ENCODE data around the gene RNF32.

Gene RNF32

DNA sequence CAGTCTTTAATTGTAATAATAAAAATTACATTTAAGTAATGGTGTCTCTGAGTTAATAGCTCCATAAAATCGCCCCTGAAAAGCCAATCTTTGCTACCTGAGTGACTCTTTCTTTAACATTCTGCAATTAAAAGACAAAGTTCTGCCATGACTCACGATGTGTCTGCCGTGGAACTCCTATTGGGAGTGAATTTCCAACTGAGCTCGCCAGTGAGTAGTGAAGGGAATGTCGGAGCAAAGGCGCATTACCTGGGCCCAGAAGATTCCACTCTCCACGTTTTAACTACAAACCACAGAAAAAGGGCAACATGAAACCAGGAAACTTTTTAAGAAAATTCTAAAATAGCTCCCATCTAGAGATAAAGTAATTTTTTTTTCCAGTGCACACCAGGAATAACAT is 36.9 kb upstream of the RNF32 start:
- TF ChIP-seq, protein P1, sequence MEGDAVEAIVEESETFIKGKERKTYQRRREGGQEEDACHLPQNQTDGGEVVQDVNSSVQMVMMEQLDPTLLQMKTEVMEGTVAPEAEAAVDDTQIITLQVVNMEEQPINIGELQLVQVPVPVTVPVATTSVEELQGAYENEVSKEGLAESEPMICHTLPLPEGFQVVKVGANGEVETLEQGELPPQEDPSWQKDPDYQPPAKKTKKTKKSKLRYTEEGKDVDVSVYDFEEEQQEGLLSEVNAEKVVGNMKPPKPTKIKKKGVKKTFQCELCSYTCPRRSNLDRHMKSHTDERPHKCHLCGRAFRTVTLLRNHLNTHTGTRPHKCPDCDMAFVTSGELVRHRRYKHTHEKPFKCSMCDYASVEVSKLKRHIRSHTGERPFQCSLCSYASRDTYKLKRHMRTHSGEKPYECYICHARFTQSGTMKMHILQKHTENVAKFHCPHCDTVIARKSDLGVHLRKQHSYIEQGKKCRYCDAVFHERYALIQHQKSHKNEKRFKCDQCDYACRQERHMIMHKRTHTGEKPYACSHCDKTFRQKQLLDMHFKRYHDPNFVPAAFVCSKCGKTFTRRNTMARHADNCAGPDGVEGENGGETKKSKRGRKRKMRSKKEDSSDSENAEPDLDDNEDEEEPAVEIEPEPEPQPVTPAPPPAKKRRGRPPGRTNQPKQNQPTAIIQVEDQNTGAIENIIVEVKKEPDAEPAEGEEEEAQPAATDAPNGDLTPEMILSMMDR (IDR thresholded peaks at IDR 0.05; ENCODE audit: low read depth, low read length), result no peak
- DNase-seq (ENCODE audit: extremely low read depth, low read depth), result no peak

- TF ChIP-seq, protein P1 (IDR thresholded peaks at IDR 0.05; ENCODE audit: low read depth, low read length), result no peak
- no peak for DNase-seq (ENCODE audit: extremely low read depth, low read depth)
Measured at GRCh38 chr7:156604311-156604710, 36.3 kb upstream of the RNF32 start.

DNA sequence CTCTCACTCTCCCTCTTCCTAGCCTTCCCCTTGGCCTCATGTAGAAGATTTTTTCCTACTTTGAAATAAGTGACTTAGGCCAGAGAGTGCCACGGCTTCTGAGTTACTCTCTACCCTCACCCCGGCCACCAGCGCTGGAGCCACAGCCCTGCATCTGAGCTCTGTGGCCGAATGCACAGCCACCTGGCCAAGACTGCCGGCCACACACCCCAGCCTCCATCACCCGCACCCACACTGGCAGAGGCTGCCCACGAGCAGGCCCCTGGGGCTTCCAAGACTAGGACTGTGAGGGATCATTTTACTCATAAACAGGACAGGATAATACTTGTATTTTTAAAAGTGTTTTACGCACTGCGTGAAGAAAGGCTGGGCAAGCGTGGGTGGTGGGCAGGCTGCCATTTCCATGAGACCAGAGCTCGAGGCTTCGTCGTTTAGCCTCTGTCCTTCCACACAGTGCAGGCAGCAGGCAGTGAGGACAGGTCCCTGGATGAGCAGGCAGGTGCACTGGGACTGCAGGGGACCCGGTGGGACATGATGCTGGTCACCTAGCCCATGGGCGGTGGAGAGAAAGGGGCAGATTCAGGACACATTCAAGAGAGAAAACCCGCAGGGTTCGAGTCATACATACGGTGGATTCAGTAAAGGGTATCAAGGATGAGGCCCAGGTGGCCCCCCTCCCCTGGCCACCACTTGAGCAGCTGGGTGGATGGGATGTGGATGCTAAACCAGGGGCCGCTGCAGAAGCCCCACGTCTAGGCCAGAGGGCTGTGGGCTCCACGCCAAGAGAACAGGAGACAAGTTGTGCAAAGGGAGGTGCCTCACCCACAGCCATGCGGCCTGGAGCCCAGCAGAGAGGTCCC is 35.5 kb upstream of the RNF32 start:
- DNase-seq (ENCODE audit: extremely low read depth, low read depth), result no peak
- TF ChIP-seq, protein P1 (IDR thresholded peaks at IDR 0.05; ENCODE audit: low read depth, low read length), result no peak

DNA sequence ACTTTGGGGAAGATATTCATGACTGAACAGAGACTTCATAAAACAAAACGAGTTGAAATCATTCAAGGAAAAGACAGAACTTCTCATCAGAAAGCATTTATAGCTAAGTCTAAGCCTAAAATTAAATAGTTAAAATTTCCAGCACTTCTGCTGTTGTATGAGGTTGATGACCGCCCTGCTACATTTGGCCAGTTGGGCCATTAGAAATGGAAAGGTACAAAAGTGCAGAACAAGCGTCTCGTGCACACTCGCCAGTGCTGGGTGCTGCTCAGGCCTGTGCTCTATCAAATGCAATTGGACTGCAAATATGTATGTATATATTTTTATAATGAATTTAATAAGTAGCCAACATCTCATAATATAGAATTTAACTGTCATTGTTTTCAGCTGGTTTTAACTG is 34.4 kb upstream of the RNF32 start:
- TF ChIP-seq, protein P1 (IDR thresholded peaks at IDR 0.05; ENCODE audit: low read depth, low read length), result no peak
- no peak for DNase-seq (ENCODE audit: extremely low read depth, low read depth)

DNA sequence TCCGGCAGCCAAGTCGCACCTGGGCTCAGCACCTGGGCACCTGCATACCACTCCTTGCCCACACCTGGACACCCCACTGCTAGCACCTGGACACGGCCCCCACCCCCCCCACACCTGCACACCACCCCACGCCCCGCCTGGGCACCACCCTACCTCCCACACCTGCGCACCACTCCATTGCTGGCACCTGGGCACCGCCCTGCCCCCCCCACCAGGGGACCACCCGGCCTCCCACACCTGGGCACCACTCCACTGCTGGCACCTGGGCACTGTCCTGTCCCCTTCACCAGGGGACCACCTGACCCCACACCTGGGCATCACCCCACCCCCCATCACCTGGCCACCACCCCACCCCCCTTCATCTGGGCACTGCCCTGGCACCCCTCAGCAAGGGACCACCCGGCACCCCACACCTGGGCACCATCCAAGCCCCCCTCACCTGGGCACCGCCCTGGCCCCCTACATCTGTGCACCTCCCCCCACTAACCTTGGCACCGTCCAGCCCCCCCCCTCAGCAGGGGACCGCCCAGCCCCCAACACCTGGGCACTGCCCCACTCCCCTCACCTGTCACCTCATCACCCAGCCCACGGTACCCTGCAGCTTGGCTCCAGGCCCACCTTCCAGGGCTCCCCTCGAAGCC is 33.8 kb upstream of the RNF32 start:
- no peak for DNase-seq (ENCODE audit: extremely low read depth, low read depth)
- TF ChIP-seq, protein P1 (IDR thresholded peaks at IDR 0.05; ENCODE audit: low read depth, low read length), result no peak

DNA sequence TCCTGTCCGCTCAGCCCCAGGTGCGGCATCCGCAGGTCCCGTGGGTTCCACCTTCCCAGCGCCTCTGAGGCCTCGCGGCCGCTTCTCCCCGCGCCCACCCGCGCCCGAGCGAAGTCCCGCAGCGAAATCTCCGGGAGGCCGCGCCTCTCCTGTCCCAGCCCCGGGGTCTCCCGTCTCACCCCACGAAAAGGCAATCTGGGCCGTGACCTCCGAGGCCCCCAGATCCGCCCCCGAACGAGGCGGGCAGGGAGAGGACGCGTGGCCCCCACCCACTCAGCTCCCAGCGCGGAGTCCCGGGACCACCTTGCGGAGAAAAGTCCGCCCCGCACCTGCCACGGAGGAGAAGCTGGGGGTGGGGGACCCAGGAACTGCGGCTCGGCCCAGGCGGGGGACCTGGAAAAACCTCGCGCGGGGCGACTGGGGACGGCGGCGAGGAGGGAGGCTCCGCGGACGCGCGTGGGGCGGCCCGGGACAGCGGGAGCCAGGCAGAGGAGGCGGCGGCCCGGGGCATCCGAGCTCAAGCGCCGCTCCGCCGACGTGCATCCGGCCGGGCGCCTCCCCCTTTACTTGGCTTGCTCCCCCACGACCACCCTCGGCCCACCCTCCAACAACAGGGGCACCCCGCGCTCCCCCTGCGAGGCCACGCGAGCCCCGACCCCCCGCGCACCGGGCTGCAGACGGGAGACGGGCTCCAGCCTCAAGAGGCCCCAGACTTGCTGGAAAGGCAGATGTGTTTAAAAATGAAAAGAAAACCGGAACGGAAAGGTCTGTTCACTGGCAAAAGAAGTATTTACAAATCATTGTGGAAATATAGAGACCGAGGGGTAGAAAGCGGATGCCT is 33.0 kb upstream of the RNF32 start:
- TF ChIP-seq, protein P1 (IDR thresholded peaks at IDR 0.05; ENCODE audit: low read depth, low read length), result no peak
- no peak for DNase-seq (ENCODE audit: extremely low read depth, low read depth)

DNA sequence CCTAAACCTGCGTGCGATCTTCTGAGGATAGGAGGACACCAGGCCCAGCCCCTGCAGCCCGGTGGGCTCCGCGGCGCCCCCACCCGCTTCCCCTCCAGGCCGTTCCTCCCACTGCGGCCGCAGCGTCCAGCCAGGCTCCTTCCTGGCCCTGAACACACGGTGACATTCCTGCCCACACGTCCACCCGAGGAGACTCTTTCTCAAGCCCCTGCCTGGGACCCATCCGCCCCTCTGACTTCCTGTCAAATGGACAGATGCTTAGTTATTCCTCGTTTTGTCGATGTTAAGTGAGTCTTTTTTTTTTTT is 32.4 kb upstream of the RNF32 start:
- TF ChIP-seq, protein P1 (IDR thresholded peaks at IDR 0.05; ENCODE audit: low read depth, low read length), result no peak
- DNase-seq (ENCODE audit: extremely low read depth, low read depth), result no peak
